ENCODE data around the gene CCSER1.

DNA sequence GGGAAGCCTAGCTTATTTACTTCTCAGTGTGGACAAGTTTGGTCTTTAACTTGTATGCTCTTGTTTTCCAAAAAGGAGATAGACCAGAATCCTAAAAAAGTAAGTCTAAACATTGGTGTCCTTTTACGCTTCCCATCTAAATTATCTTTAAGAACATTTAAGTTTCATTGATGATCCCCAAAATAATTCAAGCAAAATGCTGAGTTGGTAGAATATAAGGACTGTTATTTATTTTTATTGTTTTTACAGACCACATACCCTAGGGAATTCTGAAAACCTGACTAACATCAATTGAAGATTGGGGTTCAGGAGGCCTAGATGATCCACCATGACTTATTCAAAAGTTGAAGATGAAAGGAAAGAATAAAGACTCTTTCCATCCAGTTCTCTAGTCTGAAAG is 653.0 kb downstream of the CCSER1 start:
- TF ChIP-seq, protein P1, sequence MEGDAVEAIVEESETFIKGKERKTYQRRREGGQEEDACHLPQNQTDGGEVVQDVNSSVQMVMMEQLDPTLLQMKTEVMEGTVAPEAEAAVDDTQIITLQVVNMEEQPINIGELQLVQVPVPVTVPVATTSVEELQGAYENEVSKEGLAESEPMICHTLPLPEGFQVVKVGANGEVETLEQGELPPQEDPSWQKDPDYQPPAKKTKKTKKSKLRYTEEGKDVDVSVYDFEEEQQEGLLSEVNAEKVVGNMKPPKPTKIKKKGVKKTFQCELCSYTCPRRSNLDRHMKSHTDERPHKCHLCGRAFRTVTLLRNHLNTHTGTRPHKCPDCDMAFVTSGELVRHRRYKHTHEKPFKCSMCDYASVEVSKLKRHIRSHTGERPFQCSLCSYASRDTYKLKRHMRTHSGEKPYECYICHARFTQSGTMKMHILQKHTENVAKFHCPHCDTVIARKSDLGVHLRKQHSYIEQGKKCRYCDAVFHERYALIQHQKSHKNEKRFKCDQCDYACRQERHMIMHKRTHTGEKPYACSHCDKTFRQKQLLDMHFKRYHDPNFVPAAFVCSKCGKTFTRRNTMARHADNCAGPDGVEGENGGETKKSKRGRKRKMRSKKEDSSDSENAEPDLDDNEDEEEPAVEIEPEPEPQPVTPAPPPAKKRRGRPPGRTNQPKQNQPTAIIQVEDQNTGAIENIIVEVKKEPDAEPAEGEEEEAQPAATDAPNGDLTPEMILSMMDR (IDR thresholded peaks at IDR 0.05) = no peak
- TF ChIP-seq POLR2A (IDR thresholded peaks at IDR 0.05) = no peak
